ENCODE results near the gene LYZL4.

LYZL4 gene

DNA sequence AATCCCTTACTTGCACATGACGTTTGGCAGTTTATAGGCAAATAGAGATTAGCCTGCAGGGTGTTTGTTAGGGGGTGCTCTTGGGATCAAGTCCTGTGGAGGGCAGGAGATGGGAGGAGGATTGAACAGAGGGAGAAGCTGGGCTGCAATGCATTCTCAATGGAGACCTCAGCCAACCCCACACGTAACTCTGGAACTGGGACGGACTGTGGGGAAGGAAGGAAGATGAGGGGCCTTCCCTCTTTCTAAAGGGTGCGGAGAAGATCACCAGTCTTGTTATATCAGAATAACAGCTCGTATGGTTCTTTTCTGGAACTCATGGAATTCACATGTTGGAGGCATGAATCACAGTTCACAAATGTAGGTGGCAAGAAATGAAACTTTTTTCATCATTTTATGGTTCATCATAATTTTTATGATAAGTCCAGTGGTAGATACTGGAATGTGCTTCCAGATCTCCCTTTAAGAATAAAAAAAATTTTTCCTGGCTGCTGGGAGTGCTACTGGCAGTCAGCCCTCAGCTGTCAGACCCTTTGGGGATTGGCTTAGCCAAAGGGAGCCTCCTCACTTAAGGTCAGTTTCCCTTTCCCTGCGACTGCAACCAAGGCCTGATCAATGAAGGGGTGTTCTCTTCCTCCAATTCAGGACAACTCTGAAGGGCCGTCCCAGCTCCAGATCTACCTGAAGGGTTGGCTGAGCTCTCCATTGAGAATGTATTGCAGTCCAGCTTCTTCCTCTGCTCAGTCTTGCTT lies 20.5 kb upstream of the LYZL4 start:
- no peak for DNase-seq (ENCODE audit: low read depth)
- TF ChIP-seq, protein P1, sequence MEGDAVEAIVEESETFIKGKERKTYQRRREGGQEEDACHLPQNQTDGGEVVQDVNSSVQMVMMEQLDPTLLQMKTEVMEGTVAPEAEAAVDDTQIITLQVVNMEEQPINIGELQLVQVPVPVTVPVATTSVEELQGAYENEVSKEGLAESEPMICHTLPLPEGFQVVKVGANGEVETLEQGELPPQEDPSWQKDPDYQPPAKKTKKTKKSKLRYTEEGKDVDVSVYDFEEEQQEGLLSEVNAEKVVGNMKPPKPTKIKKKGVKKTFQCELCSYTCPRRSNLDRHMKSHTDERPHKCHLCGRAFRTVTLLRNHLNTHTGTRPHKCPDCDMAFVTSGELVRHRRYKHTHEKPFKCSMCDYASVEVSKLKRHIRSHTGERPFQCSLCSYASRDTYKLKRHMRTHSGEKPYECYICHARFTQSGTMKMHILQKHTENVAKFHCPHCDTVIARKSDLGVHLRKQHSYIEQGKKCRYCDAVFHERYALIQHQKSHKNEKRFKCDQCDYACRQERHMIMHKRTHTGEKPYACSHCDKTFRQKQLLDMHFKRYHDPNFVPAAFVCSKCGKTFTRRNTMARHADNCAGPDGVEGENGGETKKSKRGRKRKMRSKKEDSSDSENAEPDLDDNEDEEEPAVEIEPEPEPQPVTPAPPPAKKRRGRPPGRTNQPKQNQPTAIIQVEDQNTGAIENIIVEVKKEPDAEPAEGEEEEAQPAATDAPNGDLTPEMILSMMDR (IDR thresholded peaks at IDR 0.05; ENCODE audit: low read length, missing control alignments), result no peak
- H3K4me3 ChIP-seq (replicated peaks; ENCODE audit: low read depth, low read length), result no peak overlapping the region

DNA sequence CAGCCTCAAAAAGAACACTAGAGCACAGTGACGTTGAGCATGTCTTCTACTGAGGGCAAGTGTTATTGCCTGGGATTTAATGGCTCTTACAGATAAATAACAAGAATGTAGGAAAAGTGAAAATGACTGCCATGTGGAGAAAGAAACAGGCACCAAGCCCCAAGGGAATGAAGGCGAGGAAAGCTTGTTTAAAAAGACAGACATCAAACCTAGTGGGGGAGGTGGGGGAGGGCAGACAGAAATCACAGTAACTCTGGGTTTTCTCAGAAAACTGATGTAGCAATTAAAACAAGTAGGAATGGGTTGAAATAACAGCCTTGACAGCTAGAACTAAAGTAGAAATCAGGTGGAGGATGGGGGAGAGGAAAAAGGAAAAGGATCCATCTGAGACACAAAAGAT lies 18.4 kb upstream of the LYZL4 start:
- TF ChIP-seq, protein P1 (IDR thresholded peaks at IDR 0.05; ENCODE audit: low read length, missing control alignments), result no peak
- no peak overlapping the region for H3K4me3 ChIP-seq (replicated peaks; ENCODE audit: low read depth, low read length)
- DNase-seq (ENCODE audit: low read depth), result no peak

DNA sequence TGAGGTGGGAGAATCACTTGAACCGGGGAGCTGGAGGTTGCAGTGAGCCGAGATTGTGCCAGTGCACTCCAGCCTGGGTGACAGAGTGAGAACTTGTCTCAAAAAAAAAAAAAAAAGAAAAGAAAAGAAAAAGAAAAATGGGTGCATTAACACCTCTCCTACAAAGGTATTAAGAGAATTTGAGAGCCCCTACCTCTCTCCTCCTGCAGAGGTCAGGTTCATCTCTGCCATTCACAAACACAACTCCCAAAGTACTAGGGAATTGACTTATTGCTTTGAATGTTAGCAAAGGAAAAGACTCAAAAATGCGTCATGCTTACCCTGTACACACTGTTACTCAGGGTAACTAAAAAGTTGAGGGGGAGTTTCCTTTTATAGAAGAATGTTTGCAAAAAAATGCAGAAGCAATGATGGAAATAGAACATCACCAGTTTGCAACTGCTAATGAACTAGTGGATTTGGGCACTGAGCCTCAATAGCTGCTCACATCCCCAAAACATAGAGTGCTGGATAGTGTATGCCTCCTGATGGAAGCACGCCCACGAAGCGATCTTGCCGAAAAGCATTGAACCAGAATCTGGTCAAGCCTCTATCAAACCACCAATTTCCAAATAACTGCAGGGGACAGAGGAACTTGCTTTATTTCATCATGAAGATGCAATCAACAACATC lies 15.5 kb upstream of the LYZL4 start:
- DNase-seq (ENCODE audit: low read depth), result no peak
- TF ChIP-seq, protein P1 (IDR thresholded peaks at IDR 0.05; ENCODE audit: low read length, missing control alignments), result no peak
- no peak overlapping the region for H3K4me3 ChIP-seq (replicated peaks; ENCODE audit: low read depth, low read length)

DNA sequence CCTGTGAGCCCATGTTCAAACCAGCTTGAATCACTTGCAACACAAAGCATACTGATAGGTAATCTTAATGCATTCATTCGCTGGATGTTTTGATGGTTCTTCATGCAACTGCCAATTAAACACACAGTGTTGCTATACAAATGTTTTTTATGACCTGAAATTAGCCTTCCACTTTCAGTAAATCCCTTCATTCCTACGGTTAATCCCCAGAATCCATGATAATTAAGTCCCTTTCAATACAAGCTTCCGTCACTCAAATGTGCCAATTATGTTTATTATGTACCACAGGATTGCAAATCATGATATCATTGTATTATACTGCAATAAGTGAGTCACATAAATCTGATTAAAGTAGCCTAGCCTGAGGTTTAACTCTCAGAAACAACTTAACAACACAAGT lies 14.5 kb upstream of the LYZL4 start:
- TF ChIP-seq, protein P1 (IDR thresholded peaks at IDR 0.05; ENCODE audit: low read length, missing control alignments), result no peak

DNA sequence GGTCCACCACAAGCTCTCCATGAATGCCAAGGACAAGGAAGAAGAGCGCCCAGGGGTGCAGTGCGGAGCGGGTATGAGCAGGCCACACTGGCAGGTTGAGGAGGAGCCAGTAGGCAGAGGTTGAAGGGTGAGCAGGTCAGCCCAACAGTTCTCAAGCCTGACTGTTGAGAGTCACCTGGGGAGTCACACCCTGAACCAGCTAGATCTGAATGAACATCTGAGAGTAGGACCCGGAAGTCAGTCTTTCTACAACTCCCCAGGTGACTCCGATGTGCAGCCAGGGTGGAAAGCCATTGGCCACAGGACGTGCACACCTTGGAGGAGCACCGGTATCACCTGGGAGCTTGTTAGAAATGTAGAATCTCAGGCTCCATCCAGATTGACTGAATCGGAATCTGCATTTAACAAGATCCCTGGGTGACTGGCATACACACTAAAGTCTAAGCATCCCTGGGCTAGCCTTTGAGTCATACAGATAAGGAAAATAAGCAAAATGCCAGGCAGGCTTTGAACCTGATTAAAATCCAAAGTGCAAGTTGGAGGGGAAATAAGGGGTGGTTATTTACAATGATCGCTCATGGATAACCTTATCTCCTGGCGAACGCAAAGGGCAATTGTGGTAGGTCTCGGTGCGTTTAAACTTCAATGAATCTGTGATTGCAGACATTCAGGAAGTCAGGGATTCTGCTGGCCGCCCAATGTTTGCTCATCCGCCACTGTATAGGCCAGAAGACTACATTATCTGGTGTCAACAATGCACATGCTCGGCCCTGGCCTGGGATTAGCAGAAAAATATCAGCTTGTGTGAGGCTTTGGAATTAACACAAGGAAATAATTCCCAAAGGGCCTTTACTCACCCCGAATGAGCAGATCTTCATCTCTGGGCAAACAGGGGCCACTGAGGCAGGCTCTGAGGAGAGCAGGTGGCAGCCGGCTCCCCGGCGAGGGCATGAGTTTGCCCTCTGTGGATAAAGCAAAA lies 11.7 kb upstream of the LYZL4 start:
- H3K4me3 ChIP-seq (replicated peaks; ENCODE audit: low read depth, low read length), result no peak overlapping the region
- no peak for DNase-seq (ENCODE audit: low read depth)
- TF ChIP-seq, protein P1 (IDR thresholded peaks at IDR 0.05; ENCODE audit: low read length, missing control alignments), result no peak

More for the DNA sequence above, 14.5 kb upstream of the LYZL4 start:
- no peak for DNase-seq (ENCODE audit: low read depth)
- H3K4me3 ChIP-seq (replicated peaks; ENCODE audit: low read depth, low read length), result no peak overlapping the region

DNA sequence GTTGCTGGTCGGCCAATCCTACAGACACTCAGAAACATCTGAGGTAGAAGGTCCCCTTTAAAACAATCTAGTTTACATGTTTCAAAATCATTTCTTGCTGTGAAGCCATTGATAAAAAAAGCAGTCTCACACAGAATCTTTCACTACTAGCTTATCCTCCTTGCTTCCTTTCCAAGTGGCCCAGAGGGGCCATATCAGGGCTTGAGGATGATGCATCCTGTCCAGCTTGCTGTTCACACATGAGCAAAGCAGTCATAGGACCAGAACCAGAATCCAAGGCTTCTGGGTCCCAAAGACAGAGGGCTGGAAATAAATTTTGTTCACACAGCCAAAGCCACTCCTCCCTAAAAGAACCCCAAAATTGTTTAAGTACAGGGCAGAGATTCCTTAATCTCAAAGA lies 9.2 kb upstream of the LYZL4 start:
- TF ChIP-seq, protein P1 (IDR thresholded peaks at IDR 0.05; ENCODE audit: low read length, missing control alignments), result no peak
- H3K4me3 ChIP-seq (replicated peaks; ENCODE audit: low read depth, low read length), result no peak overlapping the region
- no peak for DNase-seq (ENCODE audit: low read depth)
